ENCODE data around the gene KRT35. TPM values are rescaled to one million over a fixed set of nuclear protein-coding genes. Genes with fewer than 3 reads are reported as not detected.

The KRT35 gene
- total and polyA plus RNA-seq, 10 of the 15 experiments (the other 5 are each of a cell fraction or from before 2014, with no cell fraction given) = not detected

DNA sequence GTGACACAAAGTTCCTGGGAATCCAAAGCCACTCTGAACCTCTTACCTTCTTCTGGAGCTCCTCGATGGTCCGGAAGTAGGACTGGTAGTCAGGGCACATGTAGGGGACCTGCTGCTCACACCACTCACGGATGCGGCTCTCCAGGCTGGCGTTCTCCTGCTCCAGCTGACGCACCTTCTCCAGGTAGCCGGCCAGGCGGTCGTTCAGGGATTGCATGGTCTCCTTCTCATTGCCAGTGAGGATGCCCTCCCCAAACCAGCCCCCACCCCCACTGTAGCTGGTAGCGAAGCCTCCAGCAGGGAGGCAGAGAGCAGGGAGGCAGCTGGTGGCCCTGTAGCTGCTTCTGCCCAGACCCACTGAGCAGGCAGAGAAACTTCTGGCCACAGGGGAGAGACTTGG, 370 bp downstream of the KRT35 start:
- no peak overlapping the region for H3K4me2 ChIP-seq (ENCODE audit: control insufficient read depth, insufficient read depth)
- H4K20me1 ChIP-seq (ENCODE audit: control insufficient read depth, insufficient read depth) = no peaks in the 10 kb centered on the region
- in situ Hi-C loops (cut with MboI) (no loop called here), intact Hi-C loops (cut with micrococcal nuclease; ENCODE audit: unreplicated experiment) (no loop called here)
- ChIA-PET POLR2A (no interaction called here), SMC1A (ENCODE audit: uncharacterized antibody, unreplicated experiment) (no interaction called here), RAD21 (ENCODE audit: unreplicated experiment) (no interaction called here), CTCF (no interaction called here)
- no peak for FAIRE-seq
- no peak overlapping the region for H3K9ac ChIP-seq (ENCODE audit: control insufficient read depth, insufficient read depth, low read length)
- WGBS (ENCODE audit: insufficient coverage, insufficient replicate concordance, low lambda C conversion rate, missing lambda C conversion rate) = 58% methylated on average over 10 of the region's 10 CpGs
- H3K36me3 ChIP-seq (ENCODE audit: control insufficient read depth in 2 of 2, insufficient read depth in 2 of 2, low read length in 1 of 2) = no peaks in the 10 kb centered on the region
- no peak for DNase-seq (ENCODE audit: low read depth, low spot score)
- no peak overlapping the region for H2AFZ ChIP-seq (ENCODE audit: control insufficient read depth, low read depth, low read length)
- H3K4me3 ChIP-seq = no peak overlapping the region
- TF ChIP-seq, protein P1, sequence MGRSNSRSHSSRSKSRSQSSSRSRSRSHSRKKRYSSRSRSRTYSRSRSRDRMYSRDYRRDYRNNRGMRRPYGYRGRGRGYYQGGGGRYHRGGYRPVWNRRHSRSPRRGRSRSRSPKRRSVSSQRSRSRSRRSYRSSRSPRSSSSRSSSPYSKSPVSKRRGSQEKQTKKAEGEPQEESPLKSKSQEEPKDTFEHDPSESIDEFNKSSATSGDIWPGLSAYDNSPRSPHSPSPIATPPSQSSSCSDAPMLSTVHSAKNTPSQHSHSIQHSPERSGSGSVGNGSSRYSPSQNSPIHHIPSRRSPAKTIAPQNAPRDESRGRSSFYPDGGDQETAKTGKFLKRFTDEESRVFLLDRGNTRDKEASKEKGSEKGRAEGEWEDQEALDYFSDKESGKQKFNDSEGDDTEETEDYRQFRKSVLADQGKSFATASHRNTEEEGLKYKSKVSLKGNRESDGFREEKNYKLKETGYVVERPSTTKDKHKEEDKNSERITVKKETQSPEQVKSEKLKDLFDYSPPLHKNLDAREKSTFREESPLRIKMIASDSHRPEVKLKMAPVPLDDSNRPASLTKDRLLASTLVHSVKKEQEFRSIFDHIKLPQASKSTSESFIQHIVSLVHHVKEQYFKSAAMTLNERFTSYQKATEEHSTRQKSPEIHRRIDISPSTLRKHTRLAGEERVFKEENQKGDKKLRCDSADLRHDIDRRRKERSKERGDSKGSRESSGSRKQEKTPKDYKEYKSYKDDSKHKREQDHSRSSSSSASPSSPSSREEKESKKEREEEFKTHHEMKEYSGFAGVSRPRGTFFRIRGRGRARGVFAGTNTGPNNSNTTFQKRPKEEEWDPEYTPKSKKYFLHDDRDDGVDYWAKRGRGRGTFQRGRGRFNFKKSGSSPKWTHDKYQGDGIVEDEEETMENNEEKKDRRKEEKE (IDR thresholded peaks at IDR 0.05) = no peak
- TF ChIP-seq ZNF217 (IDR thresholded peaks at IDR 0.05) = no peak
- TF ChIP-seq IRF4 (IDR thresholded peaks at IDR 0.05; ENCODE audit: low read depth, low read length) = no peak
- TF ChIP-seq E2F4 (IDR thresholded peaks at IDR 0.05; ENCODE audit: low read depth, low read length) = no peak
- TF ChIP-seq CEBPB (IDR thresholded peaks at IDR 0.05; ENCODE audit: borderline replicate concordance in 1 of 2, low read depth in 2 of 2, low read length in 2 of 2) = no peak
- no peak for TF ChIP-seq CHD4 (IDR thresholded peaks at IDR 0.05)
- TF ChIP-seq POU2F2 (IDR thresholded peaks at IDR 0.05; ENCODE audit: borderline replicate concordance, low read depth, low read length) = no peak
- TF ChIP-seq BHLHE40 (IDR thresholded peaks at IDR 0.05; ENCODE audit: borderline replicate concordance in 1 of 2, low read depth in 2 of 2, low read length in 1 of 2) = no peak
- TF ChIP-seq RFX5 (IDR thresholded peaks at IDR 0.05; ENCODE audit: low read depth, low read length) = no peak
- TF ChIP-seq CHD2 (IDR thresholded peaks at IDR 0.05; ENCODE audit: borderline replicate concordance, low read depth, low read length) = no peak
- TF ChIP-seq JUND (IDR thresholded peaks at IDR 0.05; ENCODE audit: low read depth, low read length) = no peak
- TF ChIP-seq CBX3 (IDR thresholded peaks at IDR 0.05; ENCODE audit: borderline replicate concordance, low read depth) = no peak
- no peak for TF ChIP-seq SREBF1 (IDR thresholded peaks at IDR 0.05; ENCODE audit: low read length)
- TF ChIP-seq, protein P2, sequence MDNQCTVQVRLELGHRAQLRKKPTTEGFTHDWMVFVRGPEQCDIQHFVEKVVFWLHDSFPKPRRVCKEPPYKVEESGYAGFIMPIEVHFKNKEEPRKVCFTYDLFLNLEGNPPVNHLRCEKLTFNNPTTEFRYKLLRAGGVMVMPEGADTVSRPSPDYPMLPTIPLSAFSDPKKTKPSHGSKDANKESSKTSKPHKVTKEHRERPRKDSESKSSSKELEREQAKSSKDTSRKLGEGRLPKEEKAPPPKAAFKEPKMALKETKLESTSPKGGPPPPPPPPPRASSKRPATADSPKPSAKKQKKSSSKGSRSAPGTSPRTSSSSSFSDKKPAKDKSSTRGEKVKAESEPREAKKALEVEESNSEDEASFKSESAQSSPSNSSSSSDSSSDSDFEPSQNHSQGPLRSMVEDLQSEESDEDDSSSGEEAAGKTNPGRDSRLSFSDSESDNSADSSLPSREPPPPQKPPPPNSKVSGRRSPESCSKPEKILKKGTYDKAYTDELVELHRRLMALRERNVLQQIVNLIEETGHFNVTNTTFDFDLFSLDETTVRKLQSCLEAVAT (IDR thresholded peaks at IDR 0.05) = no peak
- no peak for TF ChIP-seq MYB (IDR thresholded peaks at IDR 0.05; ENCODE audit: borderline replicate concordance, low read depth, low read length)
- TF ChIP-seq LARP7 (IDR thresholded peaks at IDR 0.05) = no peak
- TF ChIP-seq MTA3 (IDR thresholded peaks at IDR 0.05; ENCODE audit: borderline replicate concordance, low read length) = no peak
- TF ChIP-seq, protein P3, sequence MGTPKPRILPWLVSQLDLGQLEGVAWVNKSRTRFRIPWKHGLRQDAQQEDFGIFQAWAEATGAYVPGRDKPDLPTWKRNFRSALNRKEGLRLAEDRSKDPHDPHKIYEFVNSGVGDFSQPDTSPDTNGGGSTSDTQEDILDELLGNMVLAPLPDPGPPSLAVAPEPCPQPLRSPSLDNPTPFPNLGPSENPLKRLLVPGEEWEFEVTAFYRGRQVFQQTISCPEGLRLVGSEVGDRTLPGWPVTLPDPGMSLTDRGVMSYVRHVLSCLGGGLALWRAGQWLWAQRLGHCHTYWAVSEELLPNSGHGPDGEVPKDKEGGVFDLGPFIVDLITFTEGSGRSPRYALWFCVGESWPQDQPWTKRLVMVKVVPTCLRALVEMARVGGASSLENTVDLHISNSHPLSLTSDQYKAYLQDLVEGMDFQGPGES (IDR thresholded peaks at IDR 0.05) = no peak
- no peak for TF ChIP-seq TBL1XR1 (IDR thresholded peaks at IDR 0.05; ENCODE audit: low read depth, low read length)
- TF ChIP-seq, protein P4, sequence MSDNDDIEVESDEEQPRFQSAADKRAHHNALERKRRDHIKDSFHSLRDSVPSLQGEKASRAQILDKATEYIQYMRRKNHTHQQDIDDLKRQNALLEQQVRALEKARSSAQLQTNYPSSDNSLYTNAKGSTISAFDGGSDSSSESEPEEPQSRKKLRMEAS (IDR thresholded peaks at IDR 0.05; ENCODE audit: low read depth, low read length) = no peak
- no TSS peak for BruUV-seq (replicated peaks)
- H3K9me3 ChIP-seq (replicated peaks; ENCODE audit: control insufficient read depth, insufficient read depth, low read length) = no peaks in the 10 kb centered on the region
- no peaks in the 10 kb centered on the region for H3K79me2 ChIP-seq (ENCODE audit: control insufficient read depth, insufficient read depth, low read length)
- no peak overlapping the region for H3K27ac ChIP-seq (ENCODE audit: control insufficient read depth, insufficient read depth)
- no peaks in the 10 kb centered on the region; the same call in 1 of the 2 replicates for H3K4me1 ChIP-seq (ENCODE audit: control insufficient read depth, insufficient read depth, low read length)
- peaks cover 0 to 3% of the 10 kb centered on the region in 2 experiments; a peak in 2 of 4 replicates for H3K27me3 ChIP-seq (replicated peaks in 1 of 2; ENCODE audit: control insufficient read depth in 2 of 2, insufficient read depth in 2 of 2, low read length in 1 of 2)
- ATAC-seq = no peak

All from GM12878 (cell line).